DMS53 treated with DMSO at 0.1 percent for 48 hours (cell line): Measurements from ENCODE around the gene ARGLU1.

Experiments used
- DNase-seq: peaks from one replicate; lab custom pipeline; 2025; ENCODE audit not compliant: unreplicated experiment; lab: John Stamatoyannopoulos, UW

ARGLU1 gene

GRCh38 chr13:106587787-106588186 is 19.9 kb upstream of the ARGLU1 start:
- peak; percentile 2 for DNase-seq

- no peak for DNase-seq
These were observed 18.8 kb upstream of the ARGLU1 start for GRCh38 chr13:106586648-106587166.

GRCh38 chr13:106581225-106581624 is 13.3 kb upstream of the ARGLU1 start:
- DNase-seq, result no peak

- DNase-seq, result no peak
These were observed 8.0 kb upstream of the ARGLU1 start for GRCh38 chr13:106575896-106576295.

- DNase-seq, result no peak
These were observed 5.9 kb upstream of the ARGLU1 start for GRCh38 chr13:106573868-106574267.

GRCh38 chr13:106573284-106573846 is 5.4 kb upstream of the ARGLU1 start:
- no peak for DNase-seq

- DNase-seq, result no peak
These were observed 2.4 kb upstream of the ARGLU1 start for GRCh38 chr13:106570299-106570852.

- no peak for DNase-seq
These were observed 1.5 kb upstream of the ARGLU1 start for GRCh38 chr13:106569233-106570095.

GRCh38 chr13:106568299-106569003 is 514 bp upstream of the ARGLU1 start:
- DNase-seq, result no peak

- DNase-seq, result no peak
These were observed 1.1 kb downstream of the ARGLU1 start for GRCh38 chr13:106566641-106567473.

GRCh38 chr13:106565127-106565775 is 2.7 kb downstream of the ARGLU1 start:
- no peak for DNase-seq

- no peak for DNase-seq
These were observed 5.6 kb downstream of the ARGLU1 start for GRCh38 chr13:106562301-106562700.

GRCh38 chr13:106561551-106562170 is 6.3 kb downstream of the ARGLU1 start:
- no peak for DNase-seq

- DNase-seq, result no peak
These were observed 7.1 kb downstream of the ARGLU1 start for GRCh38 chr13:106560821-106561220.

- DNase-seq, result no peak
These were observed 9.4 kb downstream of the ARGLU1 start for GRCh38 chr13:106558527-106558926.

GRCh38 chr13:106555631-106556328 is 12.2 kb downstream of the ARGLU1 start:
- no peak for DNase-seq

- no peak for DNase-seq
These were observed 16.2 kb downstream of the ARGLU1 start for GRCh38 chr13:106551751-106552150.

- no peak for DNase-seq
These were observed 16.6 kb downstream of the ARGLU1 start for GRCh38 chr13:106551350-106551749.

GRCh38 chr13:106550570-106551135 is 17.3 kb downstream of the ARGLU1 start:
- DNase-seq, result no peak
